Measurements from ENCODE around the gene FEZF1. TPM values are rescaled to one million over a fixed set of nuclear protein-coding genes. Genes with fewer than 3 reads are reported as not detected.

The FEZF1 gene
- total and polyA plus RNA-seq, 2 of the 4 experiments (the other 2 are of a cell fraction), result not detected

GRCh38 chr7:122261016-122261415 is 43.5 kb downstream of the FEZF1 start:
- Histone ChIP-seq H3K9ac (ENCODE audit: low read depth, low read length) (no peak overlapping the region), H3K9me3 (ENCODE audit: control insufficient read depth, insufficient read depth, low read length) (no peaks in the 10 kb centered on the region), H2BK5ac (ENCODE audit: low read depth, low read length, poor library complexity, severe bottlenecking) (no peak overlapping the region), H4K8ac (ENCODE audit: low read depth in 2 of 2, low read length in 2 of 2) (no peak overlapping the region), H2BK120ac (ENCODE audit: low read depth, low read length) (no peak overlapping the region), H3K79me1 (ENCODE audit: low read depth in 1 of 2, low read length in 2 of 2) (no peaks in the 10 kb centered on the region), H3K36me3 (ENCODE audit: control insufficient read depth, insufficient read depth, low read length) (no peaks in the 10 kb centered on the region), H3K4me2 (ENCODE audit: low read depth, low read length) (no peak overlapping the region), H4K5ac (ENCODE audit: low read depth, low read length) (no peak overlapping the region), H3K18ac (ENCODE audit: low read depth, low read length) (no peak overlapping the region), H2AK5ac (ENCODE audit: low read depth, low read length) (no peak overlapping the region), H4K91ac (ENCODE audit: insufficient read depth, low read depth, low read length) (no peak overlapping the region), H3K56ac (ENCODE audit: extremely low read depth, insufficient read depth, low read length) (no peak overlapping the region), H3K27ac (ENCODE audit: insufficient read depth, low read length) (no peak overlapping the region), H4K20me1 (ENCODE audit: insufficient read depth, low read length) (no peaks in the 10 kb centered on the region), H3K4me1 (ENCODE audit: control insufficient read depth, insufficient read depth, low read length) (no peaks in the 10 kb centered on the region), H2AK9ac (replicated peaks; ENCODE audit: low read depth, low read length, poor library complexity) (no peak overlapping the region), H2BK15ac (ENCODE audit: low read depth, low read length) (no peak overlapping the region), H3K23ac (ENCODE audit: low read depth, low read length) (no peak overlapping the region), H3K4me3 (ENCODE audit: insufficient read depth, low read depth, low read length) (no peak overlapping the region), H3K27me3 (ENCODE audit: control insufficient read depth, insufficient read depth, low read length) (no peaks in the 10 kb centered on the region), H2AFZ (replicated peaks; ENCODE audit: low read length, poor library complexity) (no peak overlapping the region), H2BK20ac (ENCODE audit: low read depth, low read length) (no peak overlapping the region), H3K9me1 (ENCODE audit: insufficient read depth, low read length) (no peaks in the 10 kb centered on the region), H3K14ac (replicated peaks; ENCODE audit: low read depth, low read length) (no peak overlapping the region), H3K4ac (ENCODE audit: low read depth, low read length) (no peak overlapping the region)
- in situ Hi-C loops (cut with MboI; ENCODE audit: low sequenced_read_pairs), result no loop called here
- BruUV-seq (replicated peaks), result no TSS peak
- DNase-seq (no peak), ATAC-seq (ENCODE audit: low read depth) (no peak)
- dilution Hi-C loops (cut with HindIII; ENCODE audit: low sequenced_read_pairs, unreplicated experiment), result no loop called here
- ChIA-PET POLR2A (ENCODE audit: unreplicated experiment) (no interaction called here), CTCF (no interaction called here)
- intact Hi-C loops (cut with micrococcal nuclease), result no loop called here
- TF ChIP-seq RAD21 (IDR thresholded peaks at IDR 0.05; ENCODE audit: low read length) (no peak), MAZ (IDR thresholded peaks at IDR 0.05; ENCODE audit: borderline replicate concordance, low read depth, low read length) (no peak), MXI1 (IDR thresholded peaks at IDR 0.05; ENCODE audit: borderline replicate concordance, low read depth, low read length) (no peak), FOS (IDR thresholded peaks at IDR 0.05; ENCODE audit: low read depth, low read length) (no peak), ELK1 (IDR thresholded peaks at IDR 0.05; ENCODE audit: borderline replicate concordance, low read depth, low read length) (no peak), MAFK (IDR thresholded peaks at IDR 0.05; ENCODE audit: low read depth, low read length) (no peak), RCOR1 (IDR thresholded peaks at IDR 0.05; ENCODE audit: insufficient replicate concordance, low read length) (no peak), USF2 (IDR thresholded peaks at IDR 0.05; ENCODE audit: low read depth, low read length) (no peak), CHD1 (IDR thresholded peaks at IDR 0.05; ENCODE audit: low read depth, low read length) (no peak), POLR2A (IDR thresholded peaks at IDR 0.05; ENCODE audit: low read depth, low read length) (no peak), SMC3 (IDR thresholded peaks at IDR 0.05; ENCODE audit: low read depth, low read length) (no peak), CEBPB (IDR thresholded peaks at IDR 0.05; ENCODE audit: low read depth, low read length) (no peak), NFE2L2 (IDR thresholded peaks at IDR 0.05; ENCODE audit: low read depth, low read length) (no peak), BHLHE40 (IDR thresholded peaks at IDR 0.05; ENCODE audit: low read depth, low read length) (no peak), CTCF (conservative IDR thresholded peaks at IDR 0.05; ENCODE audit: low read depth, low read length) (no peak), RFX5 (IDR thresholded peaks at IDR 0.05; ENCODE audit: low read depth, low read length) (no peak)

All from IMR-90 (cell line).